HG02588 (cell line): ENCODE measurements around the gene PANK4.
A peak's percentile ranks its signal among the peaks of the same experiment; 100 is the strongest.

Experiments used
- ATAC-seq: cut with Tn5 transposase; IDR thresholded peaks from one replicate; pipeline ENCODE4 v1.9.1; 2021; ENCODE audit warnings: mild to moderate bottlenecking, moderate library complexity; ENCODE audit not compliant: unreplicated experiment

The PANK4 gene

GRCh38 chr1:2530513-2531361, 4.3 kb upstream of the PANK4 start:
- ATAC-seq: no peak

DNA sequence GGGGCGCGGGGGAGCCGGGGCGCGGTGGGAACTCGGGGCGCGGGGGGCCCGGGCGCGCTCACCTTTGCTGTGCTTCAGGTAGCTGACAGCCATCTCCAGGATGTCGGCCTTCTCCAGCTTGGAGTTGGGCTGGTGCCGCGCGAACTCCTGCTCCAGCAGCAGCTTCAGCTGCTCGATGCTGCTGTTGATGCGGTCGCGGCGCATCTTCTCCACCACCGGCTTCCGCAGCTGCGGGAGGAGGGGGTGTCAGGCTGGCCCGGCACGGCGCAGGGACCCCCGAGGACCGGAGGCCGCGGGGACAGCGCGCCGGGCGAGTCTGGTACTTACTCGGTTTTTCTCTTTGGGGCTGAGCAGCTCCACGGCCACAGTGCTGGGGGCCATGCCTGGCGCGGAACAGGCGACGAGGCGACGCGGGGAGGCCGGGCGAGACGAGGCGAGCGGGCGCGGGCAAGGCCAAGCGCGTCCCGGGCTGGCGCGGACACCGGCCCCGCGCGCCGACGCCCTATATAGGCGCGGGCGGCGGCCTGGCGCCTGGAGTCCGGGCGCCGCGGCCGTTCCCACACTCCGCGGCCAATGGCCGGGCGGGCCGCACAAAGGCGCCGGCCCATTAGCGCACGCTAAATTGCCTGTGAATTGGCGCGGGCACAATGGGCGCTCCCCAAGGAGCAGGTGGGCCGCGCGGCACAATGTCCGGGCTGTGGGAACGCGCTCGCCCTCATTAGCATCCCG, 3.6 kb upstream of the PANK4 start, which contains the start of gene HES5:
Gene HES5 (minus strand): TSS at position 480 of the 729 bp plus-strand sequence. CDS start 99 bp downstream, at position 381.
- ATAC-seq: no peak

DNA sequence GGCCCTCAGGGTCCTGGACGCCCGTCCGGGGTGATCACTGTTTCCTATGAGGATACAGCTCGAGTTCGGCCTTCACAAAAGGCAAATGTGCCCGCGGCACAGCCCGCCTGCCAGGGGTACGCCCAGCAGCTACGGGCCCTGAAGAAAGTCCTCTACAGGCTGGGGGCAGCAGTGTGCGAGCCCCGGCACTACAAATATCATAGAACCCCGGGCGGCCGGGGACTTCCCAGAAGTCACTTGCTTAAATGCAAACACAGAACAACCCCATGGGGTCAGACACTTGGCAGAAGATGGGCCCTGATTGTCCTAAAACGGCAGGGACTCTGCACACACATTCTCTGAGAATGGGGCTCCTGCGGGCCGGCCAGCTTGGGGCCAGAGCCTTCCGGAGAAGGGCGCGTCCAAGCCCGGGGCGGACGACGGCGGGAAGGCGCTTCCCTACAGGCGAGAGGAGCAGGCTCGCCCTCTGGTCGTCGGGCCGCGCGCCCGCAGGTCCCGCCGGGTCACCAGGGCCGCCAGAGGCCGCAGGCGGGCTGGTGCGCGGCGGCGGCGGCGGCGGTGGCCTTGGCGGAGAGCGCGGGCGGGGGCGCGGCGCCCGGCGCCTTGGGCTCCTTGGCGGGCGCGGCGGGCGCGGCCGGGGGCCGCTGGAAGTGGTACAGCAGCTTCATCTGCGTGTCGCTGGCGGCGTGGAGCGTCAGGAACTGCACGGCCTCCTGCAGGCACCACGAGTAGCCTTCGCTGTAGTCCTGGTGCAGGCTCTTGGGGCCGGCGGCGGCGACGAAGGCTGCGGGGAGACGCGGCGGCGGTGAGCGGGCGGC, 2.8 kb upstream of the PANK4 start:
- ATAC-seq: no peak

DNA sequence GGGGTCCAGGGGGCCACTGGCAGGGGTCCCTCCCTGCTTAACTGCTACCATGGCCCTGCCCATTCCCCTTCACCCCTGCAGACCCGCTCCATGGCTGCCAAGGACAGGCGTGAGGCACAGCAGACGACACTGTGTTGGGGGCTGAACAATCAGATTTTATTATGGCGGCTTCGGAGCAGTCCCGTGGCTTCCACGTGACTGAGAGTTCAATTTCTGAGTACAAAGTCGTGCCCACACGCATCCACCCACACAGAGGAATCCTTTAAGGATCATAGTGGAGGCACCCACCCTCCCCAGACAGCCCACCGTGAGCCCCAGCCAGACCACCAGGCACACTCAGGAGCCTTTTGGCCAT, 2.2 kb upstream of the PANK4 start:
- no peak for ATAC-seq

- ATAC-seq: no peak
Observed at GRCh38 chr1:2528016-2528415, 1.6 kb upstream of the PANK4 start.

- no peak for ATAC-seq
Observed at GRCh38 chr1:2527556-2527860, 1.1 kb upstream of the PANK4 start.

DNA sequence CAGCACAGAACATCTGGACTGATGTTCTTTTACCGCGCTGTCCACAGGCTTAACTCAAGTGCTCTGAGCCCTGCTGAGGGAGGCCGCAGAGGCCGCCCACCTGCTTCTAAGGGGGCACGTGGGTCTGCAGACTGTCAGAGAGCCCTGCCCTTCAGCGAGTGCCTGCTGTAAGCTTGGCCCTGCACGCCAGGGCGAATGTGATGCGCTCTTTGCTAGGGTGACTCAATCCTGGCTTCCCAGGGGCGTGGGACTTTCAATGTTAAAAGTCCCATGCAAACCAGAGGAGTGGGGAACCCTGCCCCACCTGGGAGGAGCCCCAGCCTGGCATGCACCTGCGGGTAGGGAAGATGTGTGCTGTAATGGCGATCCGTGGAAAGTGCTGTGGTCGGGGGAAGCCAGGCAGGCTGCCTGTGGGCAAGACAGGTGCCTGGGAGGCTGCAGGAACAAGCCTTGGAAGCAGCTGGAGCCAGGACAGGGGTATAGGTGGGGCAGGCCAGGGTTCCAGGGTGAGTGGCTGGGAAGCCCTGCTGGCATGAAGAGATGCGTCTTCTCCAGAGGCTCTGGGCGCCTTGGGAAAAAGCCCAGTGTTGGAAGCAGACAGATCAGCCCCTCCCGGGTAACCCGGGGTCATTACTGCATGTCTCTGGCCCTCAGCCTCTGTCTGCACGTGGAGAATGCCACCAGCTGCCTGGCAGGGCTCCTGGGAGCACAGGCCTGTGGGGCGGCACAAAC, 594 bp upstream of the PANK4 start:
- ATAC-seq: peak; percentile 30

DNA sequence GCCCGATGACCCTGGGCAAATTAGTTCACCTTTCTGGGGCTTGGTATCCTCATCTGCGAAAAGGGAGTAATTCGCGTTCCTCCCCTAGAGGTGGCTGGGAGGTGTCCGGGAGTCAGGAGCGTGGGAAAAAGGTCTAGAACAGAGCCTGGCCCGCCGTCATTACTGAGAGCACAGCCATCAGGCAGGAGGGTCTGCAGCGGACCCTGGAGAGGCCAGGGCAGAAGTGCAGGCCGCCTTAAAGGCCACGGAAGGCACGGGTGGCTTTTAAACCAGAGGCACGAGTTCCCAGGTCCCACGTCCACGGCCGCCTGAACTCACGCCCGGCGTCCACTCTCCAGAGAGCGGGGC, 850 bp downstream of the PANK4 start:
- no peak for ATAC-seq

- no peak for ATAC-seq
Observed at GRCh38 chr1:2523891-2524609, 2.3 kb downstream of the PANK4 start.

DNA sequence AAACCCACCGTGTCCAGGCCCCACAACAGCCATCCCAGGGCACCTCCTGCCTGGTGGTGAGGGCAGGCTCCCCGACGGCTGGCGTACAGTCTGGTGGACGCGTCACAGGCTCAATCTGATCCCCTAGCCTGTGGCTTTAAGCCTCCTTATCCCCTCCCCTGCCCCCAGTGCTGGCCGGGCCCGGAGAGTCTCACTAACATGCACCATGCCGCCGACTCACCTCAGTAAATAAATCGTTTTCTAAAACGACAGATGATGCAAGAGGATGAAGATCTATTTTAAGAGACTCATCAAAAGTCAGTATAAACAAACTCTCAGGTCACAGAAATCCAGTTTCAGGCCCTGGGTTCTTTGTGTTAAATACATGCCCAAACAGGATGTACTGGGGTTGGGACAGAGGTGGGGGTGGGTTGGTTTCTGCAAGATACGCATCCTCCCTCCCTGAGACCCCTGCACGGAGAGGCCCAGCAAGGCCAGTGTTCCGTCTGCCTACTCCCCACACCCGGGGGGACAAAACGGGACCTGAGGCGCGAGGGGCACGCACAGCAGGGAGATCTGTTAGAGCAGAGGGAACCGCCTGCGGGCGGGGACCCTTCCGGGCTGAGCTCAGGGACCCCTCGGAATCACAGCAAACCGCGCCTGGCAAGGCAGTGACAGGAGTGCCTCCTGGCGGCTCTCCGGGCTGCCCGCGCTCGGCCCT, 3.1 kb downstream of the PANK4 start:
- ATAC-seq: no peak

DNA sequence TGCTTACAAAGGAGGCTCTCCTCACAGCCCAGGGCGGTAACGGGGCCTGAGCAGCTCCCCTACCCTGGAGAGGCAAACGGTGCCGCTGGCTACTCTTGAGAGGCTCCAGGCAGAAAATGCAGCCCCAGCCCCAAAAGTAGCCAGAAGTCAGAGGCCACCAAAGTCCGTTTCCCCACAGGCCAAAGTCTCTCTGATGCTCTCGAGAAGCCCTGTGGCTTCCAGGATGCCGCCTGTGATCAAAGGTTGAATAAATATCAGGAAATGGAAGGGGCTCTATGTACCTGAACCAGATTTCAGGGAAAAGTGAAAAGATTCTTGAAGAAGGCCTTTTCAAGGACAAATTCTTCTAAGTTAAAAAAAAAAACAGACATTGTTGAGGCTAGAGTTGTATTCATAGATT, 4.2 kb downstream of the PANK4 start:
- no peak for ATAC-seq

GRCh38 chr1:2520806-2521205, 5.6 kb downstream of the PANK4 start:
- ATAC-seq: no peak

DNA sequence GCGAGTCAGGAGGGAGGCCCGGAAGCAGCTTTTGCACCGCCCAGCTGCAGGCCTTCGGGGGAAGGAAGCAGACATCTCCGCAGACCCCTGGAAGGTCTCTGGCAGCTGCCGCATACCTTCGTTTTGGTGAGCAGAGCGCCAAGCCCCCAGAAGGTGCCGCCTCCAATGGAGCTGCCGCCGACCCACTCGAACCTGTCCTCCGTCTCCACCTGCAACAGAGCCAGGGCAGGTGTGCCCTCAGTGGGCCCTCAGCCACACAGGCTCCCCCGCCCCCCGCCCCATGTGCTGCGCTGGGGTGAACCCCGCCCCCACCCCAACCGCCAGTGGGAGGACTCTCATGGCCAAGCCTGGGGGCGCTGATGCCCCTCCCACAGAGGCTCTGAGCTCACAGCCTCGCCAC, 6.2 kb downstream of the PANK4 start:
- ATAC-seq: no peak

DNA sequence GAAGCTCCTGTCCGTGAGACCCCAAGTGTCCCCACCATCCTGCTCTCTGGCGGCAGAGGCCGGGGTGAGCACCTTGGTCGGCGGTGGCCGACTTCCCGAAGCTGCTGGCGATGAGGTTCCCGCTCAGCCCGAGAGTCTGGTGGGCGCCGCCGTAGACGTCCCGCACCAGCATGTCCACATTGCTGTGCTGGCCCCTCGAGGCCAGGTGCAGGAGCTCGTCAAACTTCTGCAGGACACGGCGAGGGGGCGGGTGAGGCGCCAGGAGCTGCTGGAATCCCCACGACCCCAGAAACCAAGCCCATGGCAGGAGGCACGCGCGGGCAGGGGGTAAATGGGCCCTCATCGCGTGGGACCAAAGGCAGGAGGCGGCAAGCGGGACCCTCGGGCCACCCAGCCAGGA, 6.7 kb downstream of the PANK4 start:
- no peak for ATAC-seq

DNA sequence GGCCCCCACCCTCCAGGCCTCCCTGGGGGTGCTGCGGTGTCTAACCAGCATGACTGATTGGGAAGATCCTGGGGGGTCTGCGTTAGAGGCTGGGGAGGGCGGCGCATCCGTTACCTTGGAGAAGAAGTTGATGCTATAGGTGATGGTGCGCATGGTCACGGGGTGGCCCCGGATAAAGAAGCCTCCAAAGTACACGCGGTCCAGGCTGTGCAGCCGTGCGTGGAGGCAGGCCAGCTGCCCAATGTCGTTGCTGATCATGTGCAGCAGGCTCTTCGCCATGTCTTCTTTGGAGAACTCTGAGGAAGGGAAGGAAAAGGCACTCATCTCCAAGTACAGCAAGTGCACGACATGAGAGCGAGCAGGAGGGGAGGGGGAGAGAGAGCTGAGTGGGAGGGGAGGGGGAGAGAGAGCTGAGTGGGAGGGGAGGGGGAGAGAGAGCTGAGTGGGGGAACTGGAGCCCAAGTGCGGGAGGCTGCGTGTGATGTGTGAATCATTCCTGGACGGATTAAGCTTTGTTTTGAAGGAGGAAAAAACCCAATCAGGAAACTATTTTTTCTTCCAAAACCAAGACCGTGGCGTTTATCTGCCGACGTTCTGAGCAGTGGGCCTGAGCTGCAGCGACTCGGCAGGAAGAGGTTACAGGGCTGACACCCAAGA, 7.2 kb downstream of the PANK4 start:
- no peak for ATAC-seq

DNA sequence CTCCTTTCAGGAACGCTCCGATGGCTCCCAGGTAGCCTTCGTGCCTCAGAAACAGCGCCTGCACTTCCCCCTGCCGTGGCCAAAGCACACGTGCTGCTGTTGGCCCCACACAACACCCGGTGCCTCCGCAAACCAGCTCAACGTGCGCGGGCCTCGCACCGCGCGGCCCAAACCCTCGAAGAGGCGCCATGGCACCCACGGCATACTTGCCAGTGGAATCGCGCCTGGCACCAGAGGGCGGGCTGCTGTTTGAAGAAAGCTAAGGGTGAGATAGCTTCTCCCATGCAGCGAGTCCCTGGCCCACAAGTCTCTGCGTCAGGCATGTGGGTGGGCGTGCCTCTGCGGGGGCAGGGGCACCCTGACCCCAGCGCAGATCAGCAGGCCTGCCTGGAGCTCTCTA, 7.9 kb downstream of the PANK4 start:
- ATAC-seq: no peak

DNA sequence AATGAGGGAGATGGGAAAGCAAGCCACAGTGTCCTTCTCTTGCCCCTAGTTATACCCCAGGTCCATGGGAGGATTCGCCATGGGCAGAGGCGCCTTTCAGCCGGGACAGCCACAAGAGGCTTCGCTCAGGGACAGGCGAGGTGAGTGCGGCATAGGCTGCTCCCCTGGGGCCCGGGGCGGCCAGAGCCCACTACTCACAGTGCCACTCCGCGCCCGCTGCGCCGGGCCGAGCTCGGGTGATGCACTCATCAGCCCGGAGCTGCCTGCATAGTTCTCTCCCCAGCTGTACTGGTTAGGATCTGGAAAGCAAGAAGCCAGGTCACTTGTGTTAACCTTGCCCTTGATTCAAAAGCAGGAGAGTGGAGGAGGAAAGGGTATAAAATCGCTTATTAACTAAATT, 8.4 kb downstream of the PANK4 start:
- ATAC-seq: no peak

GRCh38 chr1:2516946-2517345, 9.4 kb downstream of the PANK4 start:
- no peak for ATAC-seq

- ATAC-seq: no peak
Observed at GRCh38 chr1:2516124-2516523, 10.3 kb downstream of the PANK4 start.

DNA sequence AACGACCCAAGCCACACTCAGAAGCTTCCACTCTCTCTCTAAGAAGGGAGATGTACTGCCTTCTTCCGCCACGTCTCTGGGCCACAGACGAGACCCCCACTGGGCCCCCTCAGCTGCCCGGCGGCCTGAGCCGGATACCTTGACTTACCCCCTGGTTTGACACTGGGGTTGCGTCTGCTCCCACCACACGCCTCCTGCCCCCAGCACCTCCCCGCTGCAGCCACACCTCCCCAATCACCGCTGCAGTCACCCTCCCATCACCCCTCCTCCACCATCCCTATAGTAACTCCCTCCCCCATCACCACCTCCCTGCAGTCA, 10.7 kb downstream of the PANK4 start:
- no peak for ATAC-seq
